Motor neuron (in vitro differentiated cells): ENCODE data around the gene FRMD5. TPM values are rescaled to one million over a fixed set of nuclear protein-coding genes. Genes with fewer than 3 reads are reported as not detected.
"Not testable (repeated sequence)": the region's sequence is repeated elsewhere in the genome, so short reads cannot be mapped to it uniquely, and the experiment has no call there.

ENCODE experiments used
- ATAC-seq, 8 experiments: fragments of 200-7000 bp; cut with Tn5 transposase; replicated peaks in 6 of 8; 2 replicates each; pipeline ENCODE4 v1.8.0; 2021; ENCODE audit warnings: mild to moderate bottlenecking in 8 of 8, moderate library complexity in 8 of 8
- H3K27ac ChIP-seq, 2 donors: fragments of 250-450 bp; sonication (Bioruptor Pico); 2 replicates each; pipeline ENCODE4 v1.9.0; 2021; ENCODE audit warnings: antibody characterized with exemption in 2 of 2, mild to moderate bottlenecking in 2 of 2, moderate library complexity in 1 of 2
- H3K4me1 ChIP-seq, 2 donors: fragments of 250-450 bp; sonication (Bioruptor Pico); replicated peaks in 1 of 2; 2 replicates each; pipeline ENCODE4 v1.6.1; 2021; ENCODE audit warnings: antibody characterized with exemption in 2 of 2, mild to moderate bottlenecking in 2 of 2, moderate library complexity in 1 of 2
- H3K4me3 ChIP-seq, 5 donors: fragments of 250-450 bp; sonication (Bioruptor Pico); 2 replicates each; pipeline ENCODE4 v1.9.0; 2021; ENCODE audit warnings: antibody characterized with exemption in 5 of 5, mild to moderate bottlenecking in 5 of 5, moderate library complexity in 4 of 5
- WGBS, 10 experiments: fragments of 450-650 bp; shearing (Covaris generic); methylation state at CpG; one replicate each; pipeline ENCODE4 v1.0.0; 2022; 5-methylcytosine and 5-hydroxymethylcytosine counted together
- in situ Hi-C, 9 experiments: fragments of 400-800 bp; cut with MboI; loops; one replicate each; pipeline ENCODE4 v1.15.0; 2021; ENCODE audit warnings: low sequenced_read_pairs in 9 of 9, low pct_unique_long_range_greater_than_20kb in 2 of 9; ENCODE audit not compliant: unreplicated experiment in 9 of 9
- total RNA-seq, 8 experiments: library from RNA; unstranded; fragments of 300-600 nt; gene quantifications; 2 replicates each; pipeline versions ENCODE4 v1.2.3 to v1.2.4, GENCODE V29; 2022

Gene FRMD5
- total RNA-seq, 8 experiments from 2014 or later: 0.31 to 22.5 (median 16.1) TPM

GRCh38 chr15:43826029-43826507, 369.0 kb downstream of the FRMD5 start:
- Histone ChIP-seq H3K27ac (no peak overlapping the region), H3K4me3 (peak overlapping the region in 2 of 5 donors; percentile 31 to 34), H3K4me1 (peaks cover 10% of the 10 kb centered on the region in 2 donors)
- in situ Hi-C loops: no loop called here
- ATAC-seq: no peak
- WGBS, 10 experiments: 82 to 100% (median 91%) methylated on average over 1 to 9 of the region's 11 CpGs; no CpG with 5 or more reads in 2 of the 10 experiments

DNA sequence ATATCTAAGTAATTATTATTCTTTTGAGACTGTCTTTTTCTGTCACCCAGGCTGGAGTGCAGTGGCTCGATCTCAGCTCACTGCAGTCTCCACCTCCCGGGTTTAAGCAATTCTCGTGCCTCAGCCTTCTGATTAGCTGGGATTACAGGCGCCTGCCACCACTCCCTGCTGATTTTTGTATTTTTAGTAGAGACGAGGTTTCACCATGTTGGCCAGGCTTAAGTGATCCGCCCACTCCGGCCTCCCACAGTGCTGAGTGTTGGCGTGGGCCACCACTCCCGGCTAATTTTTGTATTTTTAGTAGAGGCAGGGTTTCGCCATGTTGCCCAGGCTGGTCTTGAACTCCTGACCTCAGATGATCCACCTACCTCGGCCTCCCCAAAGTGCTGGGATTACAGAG, 369.8 kb downstream of the FRMD5 start:
- ATAC-seq, H3K4me3 ChIP-seq, in situ Hi-C loops, H3K27ac ChIP-seq: not testable (repeated sequence)
- 75 to 100% (median 91%) methylated on average over 4 to 7 of the region's 11 CpGs; no CpG with 5 or more reads in 3 of the 10 experiments for WGBS, 10 experiments
- peaks cover 10% of the 10 kb centered on the region in 2 donors for H3K4me1 ChIP-seq

- peak; percentile 89 to 97 (median 94) for ATAC-seq
- Histone ChIP-seq H3K4me1 (peaks cover 10% of the 10 kb centered on the region in 2 donors), H3K27ac (peak within 1 kb of the TSS; percentile 61 to 77), H3K4me3 (peak within 1 kb of the TSS; percentile 50 to 87 (median 66))
- in situ Hi-C loops: no loop called here
- 6 to 92% (median 24%) methylated on average over 2 to 34 of the region's 46 CpGs for WGBS, 10 experiments
These were observed 370.5 kb downstream of the FRMD5 start, which contains the start of gene MFAP1 for GRCh38 chr15:43824302-43825246. Gene MFAP1, minus strand, starts transcription at chr15:43824690. Its CDS starts 121 bp downstream, at chr15:43824569.

DNA sequence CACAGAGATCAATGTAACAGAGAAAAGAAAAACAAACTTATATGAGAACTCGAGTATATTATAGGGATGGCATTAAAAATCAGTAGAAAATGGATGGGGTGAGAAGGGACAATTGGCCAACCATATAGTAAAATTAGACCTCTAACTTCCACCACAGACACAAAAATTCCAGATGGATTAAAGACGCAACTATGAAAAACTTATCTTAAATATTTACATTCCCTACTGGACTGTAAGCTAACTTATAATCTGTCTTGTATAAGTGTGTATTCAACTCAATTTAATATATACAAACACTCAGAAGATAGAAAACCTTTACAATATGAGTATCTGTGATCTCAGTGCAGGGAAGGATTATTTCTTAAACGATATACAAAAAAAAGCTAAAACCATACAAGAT, 373.6 kb downstream of the FRMD5 start:
- Histone ChIP-seq H3K4me1 (peaks cover 7 to 10% of the 10 kb centered on the region in 2 donors), H3K27ac (no peak overlapping the region), H3K4me3 (no peak overlapping the region)
- no peak for ATAC-seq
- WGBS, 10 experiments: 67 to 100% (median 97%) methylated on average over 1 to 3 of the region's 3 CpGs
- in situ Hi-C loops: no loop called here

Other genes starting within 250 kb of the FRMD5 start
- 100 to 1,000 TPM in 1 of 8 experiments, 10 to 100 TPM in 7; 47.8 to 179 (median 70.4) TPM for gene GOLM2, start 93.4 kb upstream of the FRMD5 start, total RNA-seq
- gene CTDSPL2, start 232.4 kb upstream of the FRMD5 start, total RNA-seq: 10 to 100 TPM; 21.1 to 59.5 (median 45.6) TPM